Activated naive CD4-positive, alpha-beta T cell treated with anti-CD3 and anti-CD28 coated beads for 36 hours (primary cell): ENCODE measurements around the gene ATL1. TPM values are rescaled to one million over a fixed set of nuclear protein-coding genes. Genes with fewer than 3 reads are reported as not detected.
"Not testable (repeated sequence)": the region's sequence is repeated elsewhere in the genome, so short reads cannot be mapped to it uniquely, and the experiment has no call there.

Source experiments
- CTCF ChIA-PET: fragments of 350-600 bp; sonication (Branson Sonifier 250); formaldehyde crosslinking; loops from one replicate; lab custom pipeline; 2021; ENCODE audit warnings: antibody characterized with exemption; lab: Charles Lee
- DNase-seq: peaks from one replicate; pipeline ENCODE4 v3.0.0-alpha.2; 2020
- H3K27ac Mint-ChIP-seq: one replicate; pipeline ENCODE4 v1.8.0; 2021; ENCODE audit warnings: mild to moderate bottlenecking, mixed read lengths
- H3K27me3 Mint-ChIP-seq: one replicate; pipeline ENCODE4 v1.8.0; 2021; ENCODE audit warnings: low read depth, mixed read lengths
- H3K36me3 Mint-ChIP-seq: one replicate; pipeline ENCODE4 v1.8.0; 2021; ENCODE audit warnings: low read depth, mixed read lengths
- H3K4me1 Mint-ChIP-seq: one replicate; pipeline ENCODE4 v1.8.0; 2021; ENCODE audit warnings: low read depth, mixed read lengths
- H3K4me3 Mint-ChIP-seq: one replicate; pipeline ENCODE4 v1.8.0; 2021; ENCODE audit warnings: mild to moderate bottlenecking, moderate library complexity, mixed read lengths
- H3K9me3 Mint-ChIP-seq: one replicate; pipeline ENCODE4 v1.8.0; 2021; ENCODE audit warnings: mixed read lengths
- intact Hi-C: fragments of 100-400 bp; cut with micrococcal nuclease; formaldehyde crosslinking; loops from one replicate; pipeline ENCODE4 v1.15.1; 2023
- total RNA-seq, 2 experiments: library from RNA; stranded (reverse); gene quantifications; one replicate each; pipeline ENCODE4 v1.2.3, GENCODE V29; 2021

ATL1 gene
- total RNA-seq, 2 experiments from 2014 or later, result 1.0 TPM; not detected in 1

DNA sequence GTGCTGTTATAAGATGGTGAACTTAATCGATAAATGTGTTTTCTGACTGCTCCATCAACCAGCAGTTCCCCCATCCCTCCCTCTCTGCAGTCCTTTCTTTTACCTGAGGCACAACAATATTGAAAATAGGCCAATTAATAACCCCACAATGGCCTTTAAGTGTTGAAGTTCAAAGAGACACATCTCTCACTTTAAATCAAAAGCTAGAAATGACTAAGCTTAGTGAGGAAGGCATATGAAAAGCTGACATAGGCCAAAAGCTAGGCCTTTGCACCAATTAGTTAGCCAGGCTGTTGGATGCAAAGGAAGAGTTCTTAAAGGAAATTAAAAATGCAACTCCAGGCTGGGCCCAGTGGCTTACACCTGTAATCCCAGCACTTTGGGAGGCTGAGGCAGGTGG, 64.5 kb downstream of the ATL1 start:
- Mint-ChIP-seq H3K36me3 (no peaks in the 10 kb centered on the region), H3K4me1 (no peaks in the 10 kb centered on the region), H3K9me3 (no peaks in the 10 kb centered on the region), H3K27ac (no peak overlapping the region), H3K4me3 (no peak overlapping the region), H3K27me3 (no peaks in the 10 kb centered on the region)
- intact Hi-C loops, result no loop called here
- DNase-seq, result no peak
- CTCF ChIA-PET, result interaction anchor here (1.2 to 1.9 kb wide), 2 partner anchors 154 to 236 kb away, joined by 4 to 6 read pairs; no protein-coding TSS in a partner anchor

- H3K27me3 Mint-ChIP-seq, H3K9me3 Mint-ChIP-seq, H3K27ac Mint-ChIP-seq, H3K36me3 Mint-ChIP-seq, H3K4me3 Mint-ChIP-seq, intact Hi-C loops, DNase-seq, H3K4me1 Mint-ChIP-seq: not testable (repeated sequence)
- CTCF ChIA-PET, result interaction anchor here (1.2 to 1.9 kb wide), 2 partner anchors 153 to 235 kb away, joined by 4 to 6 read pairs; no protein-coding TSS in a partner anchor
Measured at GRCh38 chr14:50624947-50625346, 65.0 kb downstream of the ATL1 start.

DNA sequence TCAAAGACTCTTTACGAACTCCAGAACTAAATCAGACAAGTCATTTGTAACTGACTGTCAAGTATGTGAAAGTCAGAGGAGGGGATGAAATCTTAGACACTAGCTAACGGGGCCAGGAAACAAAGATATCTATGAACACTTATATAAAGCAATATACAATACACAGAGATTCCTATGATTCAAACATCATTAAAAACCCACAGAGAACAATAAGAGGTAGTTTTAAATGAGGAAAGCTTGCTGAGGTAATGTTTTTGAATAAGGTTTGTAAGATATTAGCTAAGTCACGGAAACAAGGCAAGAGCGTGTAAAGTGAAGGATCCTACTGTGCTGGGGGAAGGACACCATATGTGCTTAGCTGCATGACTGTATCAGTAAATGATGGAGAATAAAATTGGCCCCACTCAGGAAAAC, 71.5 kb downstream of the ATL1 start:
- H3K36me3 Mint-ChIP-seq, result peaks cover 2% of the 10 kb centered on the region
- H3K27ac Mint-ChIP-seq, result no peak overlapping the region
- H3K4me3 Mint-ChIP-seq, result no peak overlapping the region
- CTCF ChIA-PET, result interaction anchor here (0.6 to 0.9 kb wide), 2 partner anchors 14 to 71 kb away, joined by 3 to 5 read pairs; partner anchors contain the start of gene ATL1
- intact Hi-C loops, result no loop called here
- H3K27me3 Mint-ChIP-seq, result no peaks in the 10 kb centered on the region
- no peaks in the 10 kb centered on the region for H3K9me3 Mint-ChIP-seq
- DNase-seq, result no peak
- H3K4me1 Mint-ChIP-seq, result no peaks in the 10 kb centered on the region

DNA sequence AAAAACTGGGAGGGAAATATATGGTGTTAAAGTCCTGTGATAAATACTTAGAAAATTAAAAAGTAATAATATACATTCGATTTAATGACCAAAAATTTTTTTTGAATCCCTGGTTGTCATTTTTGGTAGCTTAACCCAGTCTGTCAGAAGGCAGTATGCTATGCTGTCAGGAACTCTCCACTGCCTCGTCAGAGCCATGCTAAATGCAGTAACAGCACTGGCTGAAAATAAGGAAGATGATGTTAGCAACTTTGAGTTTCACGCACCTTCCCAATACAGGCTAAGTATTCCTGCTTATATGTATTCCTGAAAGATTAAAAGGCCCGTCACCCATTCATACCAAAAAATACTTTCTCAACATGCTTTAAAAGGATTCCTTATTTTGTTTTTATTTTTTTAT, 74.0 kb downstream of the ATL1 start:
- Mint-ChIP-seq H3K4me3 (no peak overlapping the region), H3K4me1 (no peaks in the 10 kb centered on the region), H3K36me3 (peaks cover 2% of the 10 kb centered on the region), H3K27me3 (no peaks in the 10 kb centered on the region), H3K9me3 (no peaks in the 10 kb centered on the region), H3K27ac (no peak overlapping the region)
- intact Hi-C loops, result no loop called here
- DNase-seq, result no peak
- CTCF ChIA-PET, result no interaction called here

GRCh38 chr14:50635141-50635540, 75.2 kb downstream of the ATL1 start:
- CTCF ChIA-PET, result no interaction called here
- no peak for DNase-seq
- Mint-ChIP-seq H3K9me3 (no peaks in the 10 kb centered on the region), H3K27ac (no peak overlapping the region), H3K27me3 (no peaks in the 10 kb centered on the region), H3K4me3 (no peak overlapping the region), H3K36me3 (peaks cover 3% of the 10 kb centered on the region), H3K4me1 (no peaks in the 10 kb centered on the region)
- intact Hi-C loops, result no loop called here

- Mint-ChIP-seq H3K4me1 (no peaks in the 10 kb centered on the region), H3K36me3 (peaks cover 6% of the 10 kb centered on the region), H3K27me3 (no peaks in the 10 kb centered on the region), H3K27ac (no peak overlapping the region), H3K4me3 (no peak overlapping the region), H3K9me3 (no peaks in the 10 kb centered on the region)
- no peak for DNase-seq
- intact Hi-C loops, result no loop called here
- CTCF ChIA-PET, result no interaction called here
Measured at GRCh38 chr14:50647282-50647681, 87.3 kb downstream of the ATL1 start.

DNA sequence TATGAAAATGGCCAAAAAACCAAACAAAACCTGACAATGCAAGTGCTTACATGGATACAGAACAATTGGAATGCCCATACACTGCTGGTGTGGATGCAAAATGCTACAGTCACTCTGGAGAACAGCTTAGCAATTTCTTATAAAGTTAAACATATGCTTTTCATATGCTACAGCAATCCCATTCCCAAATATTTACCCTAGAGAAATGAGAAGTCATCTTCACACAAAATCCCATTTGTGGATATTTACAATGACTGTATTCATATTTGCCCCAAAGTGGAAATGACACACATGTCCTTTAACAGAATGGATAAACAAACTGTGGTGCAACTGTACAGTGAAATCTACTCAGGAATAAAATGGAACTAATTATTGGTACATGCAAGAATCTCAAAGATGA, 87.8 kb downstream of the ATL1 start:
- H3K27ac Mint-ChIP-seq, result no peak overlapping the region
- intact Hi-C loops, result no loop called here
- DNase-seq, result no peak
- no peaks in the 10 kb centered on the region for H3K4me1 Mint-ChIP-seq
- CTCF ChIA-PET, result no interaction called here
- H3K9me3 Mint-ChIP-seq, result no peaks in the 10 kb centered on the region
- H3K27me3 Mint-ChIP-seq, result no peaks in the 10 kb centered on the region
- peaks cover 6% of the 10 kb centered on the region for H3K36me3 Mint-ChIP-seq
- no peak overlapping the region for H3K4me3 Mint-ChIP-seq

DNA sequence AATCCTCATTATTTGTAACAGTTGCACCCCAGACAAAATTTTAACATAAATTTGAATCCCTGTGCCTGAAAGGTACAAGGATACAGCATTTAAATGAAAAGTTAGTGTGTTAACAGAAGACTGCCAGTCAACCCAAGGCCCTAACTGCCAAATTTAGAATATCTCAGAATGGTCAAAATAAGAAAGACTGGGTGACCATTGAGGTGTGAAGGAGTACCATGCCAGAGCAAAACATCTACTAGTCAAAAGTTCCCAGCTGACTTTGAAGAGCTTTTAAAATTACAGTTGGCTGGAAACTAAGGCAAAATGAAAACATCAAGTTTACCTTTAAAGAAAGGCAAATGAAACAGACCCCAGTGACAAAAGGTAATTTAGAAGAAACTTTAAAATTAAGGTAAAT, 89.7 kb downstream of the ATL1 start:
- Mint-ChIP-seq H3K27ac (no peak overlapping the region), H3K27me3 (no peaks in the 10 kb centered on the region), H3K4me3 (no peak overlapping the region), H3K9me3 (no peaks in the 10 kb centered on the region), H3K36me3 (peaks cover 2% of the 10 kb centered on the region), H3K4me1 (no peaks in the 10 kb centered on the region)
- intact Hi-C loops, result no loop called here
- no peak for DNase-seq
- CTCF ChIA-PET, result no interaction called here

DNA sequence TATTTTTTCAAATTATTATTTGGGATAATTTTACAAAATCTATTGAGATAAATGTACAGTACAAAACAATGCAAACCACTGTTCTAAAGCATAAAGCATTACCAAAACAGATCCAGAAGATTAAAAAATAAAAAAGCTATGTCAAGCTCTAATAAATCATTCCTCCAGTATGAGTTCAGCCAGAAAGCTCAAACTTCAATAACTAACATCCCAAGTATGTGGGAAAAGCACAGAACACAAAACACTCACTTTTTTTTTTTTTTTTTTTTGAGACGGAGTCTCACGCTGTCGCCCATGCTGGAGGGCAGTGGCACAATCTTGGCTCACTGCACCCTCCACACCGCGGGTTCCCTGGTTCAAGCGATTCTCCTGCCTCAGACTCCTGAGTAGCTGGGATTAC, 96.8 kb downstream of the ATL1 start:
- peaks cover 16% of the 10 kb centered on the region for H3K36me3 Mint-ChIP-seq
- H3K27me3 Mint-ChIP-seq, result no peaks in the 10 kb centered on the region
- no peak overlapping the region for H3K4me3 Mint-ChIP-seq
- no peak for DNase-seq
- no peak overlapping the region for H3K27ac Mint-ChIP-seq
- H3K9me3 Mint-ChIP-seq, result no peaks in the 10 kb centered on the region
- peaks cover 7% of the 10 kb centered on the region for H3K4me1 Mint-ChIP-seq
- CTCF ChIA-PET, result interaction anchor here (0.7 to 2.4 kb wide), 4 partner anchors 10 to 121 kb away, joined by 3 to 5 read pairs (median 4); no protein-coding TSS in a partner anchor
- intact Hi-C loops, result no loop called here

- H3K27ac Mint-ChIP-seq, result no peak overlapping the region
Measured at GRCh38 chr14:50657753-50658152, 97.8 kb downstream of the ATL1 start.

DNA sequence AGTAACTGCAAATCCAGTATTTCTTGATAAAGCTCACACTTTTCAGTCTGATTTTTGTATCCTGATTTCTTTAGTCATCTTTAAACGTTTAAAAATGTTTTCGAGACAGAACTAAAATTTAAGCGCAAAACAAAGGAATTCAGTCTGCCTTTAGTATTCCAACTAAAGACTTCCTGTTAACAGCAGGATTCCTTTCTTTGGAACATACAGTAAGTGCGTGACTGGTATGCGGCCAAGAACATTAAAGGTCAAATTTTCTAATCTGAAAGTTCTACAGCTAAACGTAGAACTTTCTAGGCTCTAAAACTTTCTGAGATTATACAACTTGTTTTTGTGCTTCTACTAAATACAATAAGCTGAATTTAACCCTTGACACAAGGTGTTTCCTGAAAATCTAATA, 98.3 kb downstream of the ATL1 start:
- Mint-ChIP-seq H3K4me3 (no peak overlapping the region), H3K36me3 (peaks cover 14% of the 10 kb centered on the region), H3K4me1 (peaks cover 7% of the 10 kb centered on the region), H3K9me3 (no peaks in the 10 kb centered on the region), H3K27ac (no peak overlapping the region), H3K27me3 (no peaks in the 10 kb centered on the region)
- CTCF ChIA-PET, result interaction anchor here (2.4 kb wide), 1 partner anchor 120 kb away, joined by 5 read pairs; no protein-coding TSS in a partner anchor
- no peak for DNase-seq
- intact Hi-C loops, result no loop called here

More at GRCh38 chr14:50657753-50658152, 97.8 kb downstream of the ATL1 start:
- intact Hi-C loops, result no loop called here
- DNase-seq, result no peak
- Mint-ChIP-seq H3K4me1 (peaks cover 7% of the 10 kb centered on the region), H3K27me3 (no peaks in the 10 kb centered on the region), H3K9me3 (no peaks in the 10 kb centered on the region), H3K4me3 (no peak overlapping the region), H3K36me3 (peaks cover 14% of the 10 kb centered on the region)
- CTCF ChIA-PET, result interaction anchor here (2.4 kb wide), 1 partner anchor 120 kb away, joined by 5 read pairs; no protein-coding TSS in a partner anchor

GRCh38 chr14:50659327-50659974, 99.5 kb downstream of the ATL1 start:
- Mint-ChIP-seq H3K27me3 (no peaks in the 10 kb centered on the region), H3K36me3 (peaks cover 17% of the 10 kb centered on the region), H3K4me3 (no peak overlapping the region), H3K4me1 (peaks cover 13% of the 10 kb centered on the region), H3K27ac (no peak overlapping the region), H3K9me3 (no peaks in the 10 kb centered on the region)
- DNase-seq, result no peak
- CTCF ChIA-PET, result no interaction called here
- intact Hi-C loops, result no loop called here

GRCh38 chr14:50664579-50664978, 104.6 kb downstream of the ATL1 start:
- H3K4me1 Mint-ChIP-seq, result peaks cover 18% of the 10 kb centered on the region
- H3K4me3 Mint-ChIP-seq, CTCF ChIA-PET, H3K27ac Mint-ChIP-seq, H3K9me3 Mint-ChIP-seq, H3K27me3 Mint-ChIP-seq, DNase-seq: not testable (repeated sequence)
- H3K36me3 Mint-ChIP-seq, result peaks cover 22% of the 10 kb centered on the region
- intact Hi-C loops, result loop anchor here (10.0 kb wide), 1 partner anchor 580 kb away; the partner anchor contains the start of gene TMX1
